GM18873 (cell line): ENCODE data around the gene MIPEP.
"Not testable (repeated sequence)": the region's sequence is repeated elsewhere in the genome, so short reads cannot be mapped to it uniquely, and the experiment has no call there.

Experiments used
- ATAC-seq: cut with Tn5 transposase; IDR thresholded peaks from one replicate; pipeline ENCODE4 v1.9.1; 2021; ENCODE audit warnings: mild to moderate bottlenecking, moderate library complexity, moderate number of reproducible peaks; ENCODE audit not compliant: unreplicated experiment, low FRiP score

The MIPEP gene

DNA sequence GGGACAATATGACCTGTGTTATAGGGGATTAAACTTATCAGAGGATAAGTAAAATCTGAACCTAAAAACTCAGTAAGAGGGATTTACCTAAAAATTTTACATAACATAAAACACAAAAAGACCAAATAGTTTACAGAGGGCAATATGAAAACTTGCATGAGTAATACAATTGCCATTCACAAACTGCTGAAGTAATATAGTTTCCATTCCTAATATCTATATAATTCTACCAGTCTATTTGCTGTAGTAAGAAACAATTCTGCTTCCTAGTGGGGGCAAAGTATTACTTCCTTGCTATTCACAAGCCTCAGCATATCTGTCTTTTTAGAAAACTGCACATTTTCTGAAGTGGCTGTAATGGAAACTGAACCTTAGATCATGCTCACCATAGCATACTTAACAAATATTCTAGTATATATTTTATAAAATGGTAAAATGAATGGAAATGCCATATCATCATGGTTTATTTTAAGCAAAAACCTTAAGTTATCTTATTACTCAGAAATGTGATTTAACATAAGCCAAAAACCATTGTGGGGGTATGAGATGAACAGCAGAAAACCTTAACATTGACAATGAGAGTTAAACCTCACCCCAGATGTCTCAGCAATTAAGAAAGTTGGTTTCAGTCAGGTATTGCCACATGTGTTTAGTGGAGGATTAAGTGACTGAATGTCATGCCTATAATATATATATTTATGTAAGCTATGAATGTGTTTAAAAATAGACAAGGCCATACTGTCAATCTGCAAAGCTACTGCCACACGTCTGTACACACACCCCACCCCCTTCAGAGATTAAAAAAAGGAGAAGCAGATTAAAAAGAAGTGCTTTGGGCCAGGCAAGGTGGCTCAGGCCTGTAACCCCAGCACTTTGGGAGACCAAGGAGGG lies 136.8 kb downstream of the MIPEP start:
- ATAC-seq = no peak

DNA sequence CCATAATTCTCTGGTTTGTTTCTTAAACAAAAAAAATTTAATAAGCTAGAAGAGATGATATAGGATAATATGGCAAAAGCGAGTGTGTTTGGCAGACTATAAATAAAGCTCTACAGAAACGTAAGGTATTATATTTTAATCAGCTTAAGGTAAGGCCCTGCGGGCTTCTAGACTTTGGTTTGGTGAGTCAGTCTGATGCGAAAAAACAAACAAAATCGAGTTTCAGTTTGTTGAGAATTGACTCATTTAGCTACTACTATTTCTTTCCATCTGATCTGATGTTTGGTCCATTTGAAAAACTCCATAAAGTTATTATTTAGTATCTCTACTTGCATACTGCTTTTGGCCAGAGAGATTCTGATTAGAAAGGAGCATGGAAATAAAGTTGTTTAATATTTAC lies 138.0 kb downstream of the MIPEP start:
- peak; percentile 47 for ATAC-seq

DNA sequence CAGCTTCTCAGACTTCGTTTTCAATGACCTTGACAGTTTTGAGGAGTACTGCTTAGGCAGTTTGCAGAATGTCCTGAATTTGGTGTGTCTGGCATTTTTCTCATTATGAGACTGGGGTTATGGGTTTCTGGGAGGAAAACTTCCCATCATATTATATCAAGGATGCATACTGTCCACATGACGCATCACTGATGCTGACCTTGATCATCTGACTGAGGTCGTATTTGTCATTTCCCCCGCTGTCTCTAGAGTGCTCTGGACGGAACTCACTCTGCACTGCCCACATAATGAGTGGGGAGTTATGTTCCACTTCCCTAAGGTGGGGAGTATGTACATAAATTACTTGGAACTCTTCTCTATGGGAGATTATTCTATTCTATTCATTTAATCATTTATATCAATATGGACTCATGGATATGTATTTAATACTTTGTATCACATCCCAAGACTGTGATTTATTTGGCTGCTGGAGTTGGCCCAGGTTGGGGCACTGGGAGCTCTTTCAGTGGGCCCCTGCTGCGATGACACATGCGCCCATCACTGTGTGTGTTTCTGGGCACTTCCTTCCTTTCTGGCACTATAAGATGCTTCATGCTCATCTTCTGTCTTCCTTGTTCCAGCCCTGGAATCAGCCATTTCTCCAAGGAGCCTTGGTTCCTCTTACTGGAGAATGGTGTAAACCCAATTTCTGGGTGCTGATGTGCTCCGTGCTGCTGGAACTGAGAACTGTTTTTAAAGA lies 138.6 kb downstream of the MIPEP start:
- no peak for ATAC-seq

DNA sequence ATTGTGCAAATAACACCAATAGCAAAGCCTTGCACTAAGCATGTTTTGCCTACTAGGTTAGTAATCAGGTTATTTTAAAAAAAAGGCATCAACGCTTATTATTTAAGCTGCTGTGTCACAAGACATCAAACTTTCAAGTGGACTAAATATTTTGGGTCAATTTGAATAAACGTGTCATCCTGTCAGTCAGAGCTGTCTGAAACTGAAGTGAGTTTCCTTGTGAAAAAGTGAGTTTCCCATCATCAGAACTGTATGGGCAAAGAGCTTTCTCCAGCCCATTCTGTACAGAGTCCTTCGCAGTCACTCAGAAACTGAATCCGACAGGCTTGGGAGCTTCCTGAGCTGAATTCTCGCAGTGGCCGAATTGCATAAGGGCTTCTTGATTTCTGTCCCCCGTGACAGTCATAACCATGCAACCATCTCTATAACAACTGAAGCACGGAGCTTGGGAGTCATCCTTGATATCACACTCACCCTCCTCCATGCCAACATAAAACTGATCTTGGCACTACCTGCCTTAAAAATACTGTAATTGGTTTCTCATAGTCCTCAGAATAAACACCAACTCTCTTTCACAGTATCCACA lies 139.8 kb downstream of the MIPEP start:
- ATAC-seq = no peak

DNA sequence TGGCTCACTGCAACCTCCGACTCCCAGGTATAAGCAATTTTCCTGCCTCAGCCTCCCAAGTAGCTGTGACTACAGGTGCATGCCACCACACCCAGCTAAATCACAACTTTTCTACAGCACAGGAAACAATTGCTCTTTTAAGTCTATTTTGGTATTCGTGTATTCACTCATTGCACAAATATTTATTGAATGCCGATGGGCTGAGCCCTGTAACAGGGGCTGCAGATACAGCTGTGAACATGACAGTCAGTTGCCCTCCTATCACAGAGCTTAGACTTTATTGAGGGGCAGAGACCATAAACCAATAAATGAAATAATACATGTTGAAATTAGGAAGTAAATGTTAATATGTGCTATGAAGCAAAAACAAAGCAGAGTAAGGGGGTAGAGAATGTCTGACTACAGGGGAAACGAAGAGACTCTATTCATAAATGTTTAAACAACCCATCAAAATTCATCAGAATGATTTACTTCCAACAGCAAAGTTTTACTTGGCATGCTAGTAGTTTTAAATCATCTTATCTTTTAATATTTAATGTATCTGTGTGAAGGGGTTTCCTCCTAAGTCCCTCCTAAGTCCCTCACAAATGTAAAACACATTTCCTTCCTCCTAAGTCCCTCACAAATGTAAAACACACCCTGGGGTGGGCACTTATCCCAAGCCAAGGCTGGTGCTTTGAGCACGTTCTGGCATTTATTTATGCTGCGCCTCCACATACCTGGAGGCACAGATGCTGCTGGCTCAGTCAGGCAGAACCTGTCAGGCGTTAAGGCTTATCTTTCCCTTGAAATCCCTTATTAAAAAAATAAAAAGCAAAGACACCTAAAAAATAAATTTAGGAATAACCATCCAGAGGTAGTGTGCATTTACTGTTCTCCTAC lies 140.8 kb downstream of the MIPEP start:
- ATAC-seq = no peak

DNA sequence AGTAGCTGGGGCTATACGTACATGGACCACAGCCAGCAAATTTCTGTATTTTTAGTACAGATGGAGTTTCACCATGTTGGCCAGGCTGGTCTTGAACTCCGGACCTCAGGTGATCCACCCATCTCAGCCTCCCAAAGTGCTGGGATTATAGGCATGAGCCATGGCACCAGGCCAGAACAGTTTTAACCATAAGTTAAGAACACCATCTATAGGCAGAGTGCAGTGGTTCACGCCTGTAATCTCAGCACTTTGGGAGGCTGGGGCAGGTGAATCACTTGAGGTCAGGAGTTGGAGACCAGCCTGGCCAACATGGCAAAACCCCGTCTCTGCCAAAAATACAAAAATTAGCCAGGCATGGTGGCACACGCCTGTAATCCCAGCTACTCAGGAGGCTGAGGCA lies 143.1 kb downstream of the MIPEP start:
- ATAC-seq = not testable (repeated sequence)

DNA sequence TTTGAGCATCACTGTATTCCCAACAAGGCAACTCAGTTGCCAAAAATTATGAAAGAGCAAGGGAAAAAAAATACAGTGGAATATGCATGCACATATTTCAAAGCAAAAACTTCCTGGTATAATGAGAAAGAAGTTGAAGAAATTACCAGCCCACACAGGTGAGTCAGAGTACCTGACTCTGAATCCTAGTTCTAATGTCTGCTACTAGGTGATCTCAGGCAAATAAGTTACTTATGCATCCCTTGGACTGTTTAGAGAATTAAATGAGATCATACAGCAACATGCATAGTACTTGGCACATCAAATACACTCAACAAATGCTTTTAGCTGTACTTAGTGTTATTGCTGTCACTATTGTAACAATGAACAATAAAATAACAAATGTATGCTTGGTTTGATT lies 144.9 kb downstream of the MIPEP start:
- ATAC-seq = no peak

DNA sequence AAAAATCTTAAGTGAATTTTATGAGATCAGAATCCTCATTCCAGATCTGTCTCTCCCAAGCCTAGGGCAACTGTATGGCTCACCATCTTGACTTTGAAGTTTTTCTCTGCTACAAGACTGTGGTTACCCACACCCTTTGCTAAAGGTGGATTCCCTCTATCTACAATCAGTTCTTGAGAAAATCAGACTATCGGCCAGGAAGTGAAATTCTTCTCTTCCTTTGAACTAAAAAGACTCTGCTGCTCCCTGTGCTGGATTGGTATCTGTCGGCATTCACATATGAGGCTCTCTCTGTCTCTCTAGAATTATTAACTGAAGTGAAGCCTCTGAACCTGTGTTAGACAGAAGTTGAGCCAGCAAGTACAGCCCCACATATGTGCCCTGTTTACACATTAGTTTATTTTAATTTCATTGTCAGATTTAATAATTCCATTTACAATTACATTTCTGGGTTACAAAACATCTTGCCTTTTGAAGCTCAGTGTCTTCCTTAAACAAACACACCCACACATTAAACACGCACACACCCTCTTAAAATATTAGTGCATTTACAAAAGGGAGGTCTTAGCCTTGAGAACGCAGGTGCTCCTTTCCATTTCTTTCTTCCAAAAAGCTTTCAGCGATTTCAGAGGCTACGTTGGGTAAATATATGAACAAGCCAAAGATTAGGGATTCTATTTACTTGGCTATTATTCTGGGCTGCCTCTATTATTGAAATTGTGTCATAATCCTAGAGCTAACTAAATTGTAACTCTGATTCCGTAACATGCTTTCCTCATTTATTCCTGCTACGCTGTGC lies 145.7 kb downstream of the MIPEP start:
- ATAC-seq = no peak

DNA sequence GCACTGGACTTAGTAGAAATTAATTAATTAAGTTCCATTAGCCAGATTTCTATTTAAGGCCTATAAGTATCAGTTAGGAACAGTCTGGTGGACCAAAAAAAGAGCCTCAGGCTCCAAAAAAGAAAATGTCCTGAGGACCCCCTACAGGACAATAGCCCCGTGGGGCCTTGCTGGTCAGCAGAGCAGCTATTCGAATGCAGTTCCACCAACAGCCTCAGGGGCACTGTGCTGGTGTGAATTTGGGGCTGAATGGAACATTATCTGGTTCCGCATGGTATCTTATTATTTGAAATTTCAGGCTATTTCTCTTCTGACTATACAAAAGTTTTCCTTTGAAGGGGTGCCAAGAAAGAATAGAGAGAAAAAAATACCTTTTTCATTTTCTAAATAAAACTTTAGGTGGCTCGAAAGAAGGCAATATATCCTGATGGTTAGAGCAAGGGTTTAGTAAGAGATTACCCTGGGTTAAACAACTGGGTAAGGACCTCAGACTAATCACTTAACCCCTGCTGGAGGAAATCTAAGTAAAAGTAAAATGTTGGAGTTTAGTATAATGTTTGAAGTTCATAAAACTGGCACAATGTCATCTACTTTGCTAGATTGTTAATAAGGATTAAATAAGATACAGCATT lies 147.2 kb downstream of the MIPEP start:
- ATAC-seq = no peak

DNA sequence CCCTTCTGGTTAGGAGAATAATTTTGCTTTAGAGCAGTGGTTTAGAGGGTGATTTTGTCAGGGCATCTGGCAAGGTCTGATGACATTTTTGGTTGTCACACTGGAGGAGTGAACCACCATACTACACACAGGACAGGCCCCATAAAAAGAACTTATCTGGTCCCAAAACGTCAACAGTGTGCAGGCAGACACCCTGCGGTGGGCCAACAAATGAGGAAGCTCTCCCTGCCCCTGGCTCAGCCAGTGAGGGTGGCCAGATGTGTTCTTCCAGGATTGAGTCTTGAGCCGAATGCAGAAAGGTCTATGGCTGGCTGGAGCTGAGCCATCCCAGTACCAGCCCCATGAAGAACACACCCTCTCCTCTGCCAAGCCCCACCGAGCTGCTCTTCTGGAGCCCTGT lies 149.2 kb downstream of the MIPEP start:
- ATAC-seq = no peak

DNA sequence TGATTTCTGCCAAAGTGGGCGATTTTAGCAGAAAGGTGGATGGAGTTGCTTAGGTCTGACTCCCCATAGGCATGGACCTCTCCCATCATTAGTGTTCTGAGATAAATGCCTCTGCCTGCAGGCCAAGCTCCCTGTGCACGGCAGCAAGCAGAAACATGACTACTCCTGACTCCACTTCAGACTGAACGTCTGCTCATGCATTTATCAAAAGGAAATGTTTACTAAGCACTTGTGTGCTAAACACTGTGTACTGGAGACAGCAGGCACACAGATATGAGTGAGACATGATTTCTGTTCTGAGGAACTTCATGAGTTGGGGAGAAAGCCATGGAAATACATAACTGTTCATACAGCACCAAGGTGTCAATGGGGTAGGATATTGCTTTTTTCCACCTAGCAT lies 149.6 kb downstream of the MIPEP start:
- no peak for ATAC-seq

DNA sequence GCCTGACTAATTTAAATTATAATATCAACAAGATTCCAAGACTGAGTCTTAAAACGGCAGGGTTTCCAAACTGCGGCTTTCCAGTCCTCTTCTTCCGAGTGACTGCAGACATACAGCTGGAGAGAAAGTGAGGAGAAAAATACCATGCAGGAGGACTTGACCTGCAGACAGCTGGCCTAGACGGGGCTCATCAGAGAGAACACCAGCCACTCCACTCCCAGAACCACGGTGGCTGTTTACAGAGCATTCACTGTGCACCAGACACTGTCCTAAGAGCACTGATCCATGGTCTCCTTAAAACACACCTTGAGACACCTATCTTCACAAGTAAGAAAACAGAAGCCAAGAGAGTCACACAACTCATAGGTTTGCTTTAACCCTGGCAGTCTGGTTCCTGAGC lies 152.7 kb downstream of the MIPEP start:
- no peak for ATAC-seq

DNA sequence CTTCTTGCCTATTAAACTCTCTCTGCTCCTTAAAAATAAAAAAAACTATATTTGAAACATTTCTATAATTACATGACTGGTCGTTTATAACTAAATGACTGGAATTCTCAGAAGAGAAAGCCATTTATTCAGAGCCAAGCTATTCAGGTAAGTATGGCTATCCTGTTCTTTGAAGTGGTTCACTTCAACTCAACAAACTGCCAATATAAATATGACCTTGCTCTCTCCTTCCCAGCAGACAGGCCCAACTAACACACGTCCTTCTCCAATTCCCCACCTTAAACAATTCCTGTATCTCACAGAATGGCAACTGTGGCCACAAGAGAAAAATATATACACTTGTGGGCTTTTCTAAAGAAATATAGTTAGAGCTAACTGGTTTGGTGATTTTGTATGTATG lies 153.9 kb downstream of the MIPEP start:
- no peak for ATAC-seq

DNA sequence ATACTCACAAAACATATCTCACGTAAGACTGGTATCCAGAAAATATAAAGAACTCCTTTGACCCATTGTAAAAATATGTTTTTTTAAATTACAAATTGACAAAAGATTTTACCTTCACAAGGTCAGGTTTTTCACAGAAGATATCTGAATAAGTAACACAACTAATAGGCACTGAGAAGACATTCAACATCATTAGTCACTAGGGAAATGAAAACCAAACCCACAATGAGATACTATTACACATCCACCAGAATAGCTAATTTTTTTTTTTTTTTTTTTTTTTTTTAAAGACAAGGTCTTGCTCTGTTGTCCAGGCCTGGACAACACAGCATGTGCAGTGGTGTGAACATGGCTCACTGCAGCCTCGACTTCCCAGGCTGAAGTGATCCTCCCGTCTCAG lies 157.5 kb downstream of the MIPEP start:
- ATAC-seq = no peak

DNA sequence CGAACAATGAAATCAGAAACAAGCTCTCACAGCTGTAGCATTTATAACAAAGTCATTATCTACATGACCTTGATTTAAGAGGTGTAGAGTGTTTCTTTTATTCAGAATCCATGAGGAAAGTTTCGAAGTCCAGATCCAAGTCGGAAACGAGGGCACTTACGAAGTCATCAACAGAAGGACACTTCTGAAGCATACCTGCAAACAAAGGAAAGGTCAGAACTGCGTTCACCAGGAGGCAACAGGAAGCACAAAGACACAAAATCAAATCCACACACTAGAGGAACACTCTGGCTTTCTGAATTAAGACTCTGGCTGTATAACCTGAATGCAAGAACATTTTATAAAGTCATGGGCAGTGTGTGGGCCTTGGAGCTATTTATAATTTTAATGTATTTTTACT lies 158.9 kb downstream of the MIPEP start:
- ATAC-seq = no peak

DNA sequence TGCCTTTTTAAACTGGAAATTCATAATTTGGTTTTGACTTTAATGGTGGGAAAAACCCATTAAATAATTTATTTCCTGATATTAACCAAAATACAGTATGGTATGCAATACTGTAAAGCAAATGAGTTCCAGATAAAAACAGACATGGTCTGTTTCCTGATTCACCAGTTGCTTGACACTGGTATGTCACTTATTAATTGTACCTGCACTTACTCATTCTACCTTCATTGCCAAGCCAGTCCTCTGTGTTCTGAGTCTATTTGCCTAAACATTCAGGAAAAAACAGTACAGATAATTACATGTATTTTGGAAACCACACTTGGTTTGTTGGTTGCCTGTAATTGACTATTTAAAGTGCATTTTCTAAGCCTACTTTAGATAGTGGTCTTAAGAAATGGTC lies 159.7 kb downstream of the MIPEP start:
- ATAC-seq = no peak

DNA sequence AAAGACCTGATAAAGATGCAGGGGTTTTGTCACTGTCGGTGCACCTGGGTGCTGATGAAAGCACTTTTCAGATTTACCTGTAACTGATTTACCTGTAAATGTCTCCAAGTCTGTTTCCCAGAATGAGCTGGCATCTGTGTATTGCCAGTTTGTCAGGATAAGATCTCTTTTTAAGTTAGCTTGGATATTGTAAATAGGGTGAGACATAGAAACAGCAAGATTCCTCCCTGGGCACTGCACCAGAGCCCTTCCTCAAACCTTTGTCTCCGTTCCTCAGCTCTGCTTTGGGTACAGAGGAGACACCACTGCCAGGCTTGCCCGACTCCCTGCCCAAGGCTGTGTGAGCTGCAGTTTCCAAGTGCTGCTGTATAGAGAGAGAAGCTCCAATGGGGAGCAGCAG lies 160.4 kb downstream of the MIPEP start:
- ATAC-seq = no peak

DNA sequence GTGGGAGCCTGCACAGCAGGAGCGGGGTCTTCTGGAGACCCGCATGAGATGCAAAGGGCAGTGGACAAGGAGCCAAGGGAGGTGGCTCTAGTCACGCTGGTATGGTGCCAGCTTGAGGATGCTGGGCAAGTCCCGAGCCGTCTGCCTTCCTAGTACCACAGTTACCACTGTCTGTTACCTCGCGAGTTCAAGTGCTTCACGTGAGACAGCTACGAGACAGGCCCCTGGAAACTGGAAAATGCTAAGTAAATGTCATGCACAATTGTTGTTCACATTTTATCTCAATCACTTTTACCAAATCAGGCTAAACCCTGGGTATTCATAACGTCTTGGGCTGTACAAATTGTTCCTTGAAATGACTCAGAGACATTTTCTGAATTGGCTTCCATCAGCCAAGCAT lies 163.3 kb downstream of the MIPEP start:
- no peak for ATAC-seq

DNA sequence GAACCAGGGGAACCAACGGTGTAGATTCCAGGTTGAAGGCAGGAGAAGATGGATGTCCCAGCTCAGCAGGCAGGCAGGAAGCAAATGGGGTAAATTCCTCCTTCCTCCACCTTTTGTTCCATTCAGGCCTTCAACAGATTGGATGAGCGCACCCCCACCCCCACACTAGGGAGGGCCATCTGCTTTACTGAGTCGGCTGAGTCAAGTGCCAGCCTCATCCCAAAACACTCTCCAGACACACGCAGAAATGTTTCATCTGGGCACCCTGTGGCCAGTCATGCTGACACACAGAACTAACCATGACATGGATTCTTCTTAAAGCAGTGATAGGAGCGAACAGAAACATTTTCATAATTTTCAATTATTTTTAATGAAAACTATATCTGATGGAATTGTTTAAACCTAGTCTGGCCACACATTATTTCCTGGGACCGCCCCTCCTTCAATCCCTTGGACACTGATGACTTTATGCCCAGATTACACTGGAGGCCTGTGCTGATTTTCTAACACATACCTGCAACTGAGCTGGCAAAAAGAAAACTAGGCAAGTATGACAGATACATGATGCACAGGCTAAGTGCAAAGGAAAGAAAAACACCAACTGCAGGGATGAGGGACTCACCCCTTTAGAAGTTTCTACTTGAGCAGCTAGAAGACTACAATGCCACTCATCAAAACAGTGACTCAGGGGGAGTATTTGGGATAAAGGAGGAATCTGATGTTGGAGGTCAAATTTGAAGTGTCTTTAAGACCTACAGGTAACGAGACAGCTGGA lies 164.8 kb downstream of the MIPEP start:
- no peak for ATAC-seq
